Nephron (organoid): ENCODE data around the gene CHAT.

Experiments used
- H3K27ac Mint-ChIP-seq, 3 experiments: 2 replicates each; pipeline ENCODE4 v1.8.0; 2020; ENCODE audit warnings: mixed read lengths in 3 of 3, mild to moderate bottlenecking in 2 of 3, moderate library complexity in 1 of 3
- H3K27me3 Mint-ChIP-seq: 2 replicates; pipeline ENCODE4 v1.8.0; 2021; ENCODE audit warnings: low read depth, mild to moderate bottlenecking, moderate library complexity, mixed read lengths
- H3K36me3 Mint-ChIP-seq: 2 replicates; pipeline ENCODE4 v1.8.0; 2020; ENCODE audit warnings: low read depth, mixed read lengths
- H3K4me1 Mint-ChIP-seq: 2 replicates; pipeline ENCODE4 v1.8.0; 2020; ENCODE audit warnings: mixed read lengths
- H3K4me3 Mint-ChIP-seq, 3 experiments: 2 replicates each; pipeline ENCODE4 v1.8.0; 2020; ENCODE audit warnings: mild to moderate bottlenecking in 3 of 3, mixed read lengths in 3 of 3, moderate library complexity in 2 of 3
- H3K9me3 Mint-ChIP-seq: 2 replicates; pipeline ENCODE4 v1.8.0; 2020; ENCODE audit warnings: mixed read lengths
- TF ChIP-seq, protein P1 (sequence below), 3 experiments: fragments of 200-600 bp; sonication (generic); IDR thresholded peaks; one replicate each; pipeline ENCODE4 v1.5.0; 2021; ENCODE audit warnings: antibody characterized with exemption in 3 of 3; ENCODE audit not compliant: unreplicated experiment in 3 of 3

CHAT gene

DNA sequence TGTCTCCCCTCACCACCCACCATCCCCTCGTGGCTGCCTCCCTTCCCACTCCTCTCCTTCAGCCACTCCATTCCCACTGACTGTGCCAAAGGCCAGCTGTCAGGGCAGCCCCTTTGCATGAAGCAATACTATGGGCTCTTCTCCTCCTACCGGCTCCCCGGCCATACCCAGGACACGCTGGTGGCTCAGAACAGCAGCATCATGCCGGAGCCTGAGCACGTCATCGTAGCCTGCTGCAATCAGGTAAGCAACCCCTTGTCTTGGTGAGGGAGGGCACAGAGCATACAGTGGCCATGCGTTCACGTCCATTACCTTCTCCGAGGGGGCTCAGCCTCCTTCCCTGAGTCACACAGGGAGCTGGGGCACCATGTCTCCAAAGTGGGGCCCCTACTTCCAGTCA, 11.6 kb downstream of the CHAT start:
- TF ChIP-seq, protein P1, sequence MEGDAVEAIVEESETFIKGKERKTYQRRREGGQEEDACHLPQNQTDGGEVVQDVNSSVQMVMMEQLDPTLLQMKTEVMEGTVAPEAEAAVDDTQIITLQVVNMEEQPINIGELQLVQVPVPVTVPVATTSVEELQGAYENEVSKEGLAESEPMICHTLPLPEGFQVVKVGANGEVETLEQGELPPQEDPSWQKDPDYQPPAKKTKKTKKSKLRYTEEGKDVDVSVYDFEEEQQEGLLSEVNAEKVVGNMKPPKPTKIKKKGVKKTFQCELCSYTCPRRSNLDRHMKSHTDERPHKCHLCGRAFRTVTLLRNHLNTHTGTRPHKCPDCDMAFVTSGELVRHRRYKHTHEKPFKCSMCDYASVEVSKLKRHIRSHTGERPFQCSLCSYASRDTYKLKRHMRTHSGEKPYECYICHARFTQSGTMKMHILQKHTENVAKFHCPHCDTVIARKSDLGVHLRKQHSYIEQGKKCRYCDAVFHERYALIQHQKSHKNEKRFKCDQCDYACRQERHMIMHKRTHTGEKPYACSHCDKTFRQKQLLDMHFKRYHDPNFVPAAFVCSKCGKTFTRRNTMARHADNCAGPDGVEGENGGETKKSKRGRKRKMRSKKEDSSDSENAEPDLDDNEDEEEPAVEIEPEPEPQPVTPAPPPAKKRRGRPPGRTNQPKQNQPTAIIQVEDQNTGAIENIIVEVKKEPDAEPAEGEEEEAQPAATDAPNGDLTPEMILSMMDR (IDR thresholded peaks at IDR 0.05; ENCODE audit: unreplicated experiment in 3 of 3) = no peak
- peaks cover 37% of the 10 kb centered on the region for H3K27me3 Mint-ChIP-seq
- H3K36me3 Mint-ChIP-seq = no peaks in the 10 kb centered on the region
- no peaks in the 10 kb centered on the region for H3K9me3 Mint-ChIP-seq
- no peak overlapping the region for H3K4me3 Mint-ChIP-seq
- no peaks in the 10 kb centered on the region for H3K4me1 Mint-ChIP-seq
- H3K27ac Mint-ChIP-seq = no peak overlapping the region

DNA sequence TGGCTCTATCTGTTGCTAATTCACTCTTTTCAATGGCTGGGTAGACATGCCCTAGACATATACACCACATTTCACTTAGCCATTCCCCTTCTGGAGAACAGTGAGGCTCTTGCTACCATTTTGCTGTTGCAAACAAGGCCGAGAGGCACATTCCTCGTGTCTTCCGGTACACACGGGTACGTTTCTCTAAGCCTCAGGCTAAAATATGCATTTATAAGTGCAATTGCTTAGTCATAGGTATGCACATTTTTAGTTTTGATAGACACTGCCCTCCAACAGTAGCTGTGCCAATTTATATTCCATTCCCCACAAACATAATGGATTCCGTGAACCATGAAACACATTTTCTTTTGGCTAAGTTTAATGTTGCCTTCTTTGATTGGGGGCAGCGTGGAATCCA, 13.2 kb downstream of the CHAT start:
- TF ChIP-seq, protein P1 (IDR thresholded peaks at IDR 0.05; ENCODE audit: unreplicated experiment in 3 of 3) = no peak
- H3K36me3 Mint-ChIP-seq = no peaks in the 10 kb centered on the region
- no peaks in the 10 kb centered on the region for H3K4me1 Mint-ChIP-seq
- no peak overlapping the region for H3K4me3 Mint-ChIP-seq
- H3K9me3 Mint-ChIP-seq = no peaks in the 10 kb centered on the region
- H3K27ac Mint-ChIP-seq = no peak overlapping the region
- peaks cover 22% of the 10 kb centered on the region for H3K27me3 Mint-ChIP-seq

DNA sequence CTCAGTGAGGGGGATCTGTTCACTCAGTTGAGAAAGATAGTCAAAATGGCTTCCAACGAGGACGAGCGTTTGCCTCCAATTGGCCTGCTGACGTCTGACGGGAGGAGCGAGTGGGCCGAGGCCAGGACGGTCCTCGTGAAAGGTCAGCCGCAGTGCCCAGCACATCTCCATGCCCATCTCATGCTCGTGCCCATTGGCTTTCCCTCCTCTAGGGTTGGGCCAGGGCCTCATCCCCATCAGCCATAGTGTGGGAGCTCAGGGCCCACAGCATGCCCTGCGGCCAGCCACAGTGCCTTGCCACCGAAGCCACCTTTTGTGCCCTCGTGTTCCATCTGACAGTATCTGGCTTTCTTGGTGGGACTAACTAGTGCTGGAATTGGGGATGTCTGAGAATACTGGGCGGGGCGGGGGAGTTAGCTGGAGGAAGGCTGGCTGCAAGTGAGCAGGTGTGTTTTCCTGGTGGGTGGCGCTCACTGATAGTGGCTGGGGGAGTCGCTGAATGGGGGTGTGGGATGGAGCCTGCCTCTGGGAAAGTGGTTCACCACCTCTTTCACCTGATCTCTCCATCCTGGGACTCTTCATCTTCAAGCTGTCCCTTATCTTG, 13.9 kb downstream of the CHAT start:
- Mint-ChIP-seq H3K4me3 (no peak overlapping the region), H3K4me1 (no peaks in the 10 kb centered on the region)

DNA sequence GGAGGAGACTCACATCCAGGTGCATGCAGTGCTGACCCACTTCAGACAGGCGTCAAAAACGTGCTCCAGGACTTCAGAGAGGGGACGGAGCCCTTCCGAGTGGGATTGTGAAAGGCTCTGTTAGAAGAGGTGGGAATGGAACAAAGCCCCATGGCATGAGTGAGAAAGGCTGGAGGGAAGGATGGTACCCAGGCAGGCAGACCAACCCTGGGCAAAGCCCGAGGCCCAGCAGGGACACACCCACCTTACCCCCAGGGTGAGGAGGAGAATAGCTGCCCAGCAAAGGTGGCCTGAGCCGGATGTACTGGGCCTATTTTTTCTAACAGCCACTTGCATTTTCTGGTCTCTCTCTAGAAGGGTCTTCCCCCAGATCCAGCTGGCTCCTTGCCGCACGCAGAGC, 14.8 kb downstream of the CHAT start:
- TF ChIP-seq, protein P1 (IDR thresholded peaks at IDR 0.05; ENCODE audit: unreplicated experiment in 3 of 3) = no peak
- H3K36me3 Mint-ChIP-seq = no peaks in the 10 kb centered on the region

More for the DNA sequence above, 13.9 kb downstream of the CHAT start:
- no peaks in the 10 kb centered on the region for H3K36me3 Mint-ChIP-seq
- H3K9me3 Mint-ChIP-seq = no peaks in the 10 kb centered on the region
- no peak overlapping the region for H3K27ac Mint-ChIP-seq
- H3K27me3 Mint-ChIP-seq = peaks cover 15% of the 10 kb centered on the region
- TF ChIP-seq, protein P1 (IDR thresholded peaks at IDR 0.05; ENCODE audit: unreplicated experiment in 3 of 3) = no peak

DNA sequence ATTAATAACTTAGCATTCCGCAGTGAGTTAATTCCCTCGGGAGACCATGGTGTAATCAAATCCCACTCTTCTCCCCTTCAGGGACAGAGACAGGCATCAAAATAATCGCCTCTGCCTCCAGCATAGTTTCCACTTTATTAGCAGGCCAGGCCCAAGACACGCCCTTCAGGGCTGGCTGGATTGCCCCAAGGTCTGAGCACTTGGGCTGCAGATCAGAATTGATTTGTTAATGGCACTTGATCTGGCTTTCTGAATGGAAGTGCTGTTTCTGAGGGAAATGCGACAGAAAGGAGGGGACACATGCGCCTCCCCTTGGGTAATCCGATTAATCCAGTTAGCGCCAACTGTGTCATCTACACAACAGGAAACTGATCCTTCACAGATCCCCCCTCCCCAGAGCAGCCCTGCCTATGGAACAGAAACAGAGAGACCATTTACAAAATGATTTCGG, 15.6 kb downstream of the CHAT start:
- H3K27me3 Mint-ChIP-seq = peaks cover 12% of the 10 kb centered on the region
- no peak overlapping the region for H3K27ac Mint-ChIP-seq
- H3K36me3 Mint-ChIP-seq = no peaks in the 10 kb centered on the region
- no peaks in the 10 kb centered on the region for H3K4me1 Mint-ChIP-seq
- TF ChIP-seq, protein P1 (IDR thresholded peaks at IDR 0.05; ENCODE audit: unreplicated experiment in 3 of 3) = no peak
- H3K9me3 Mint-ChIP-seq = no peaks in the 10 kb centered on the region
- no peak overlapping the region for H3K4me3 Mint-ChIP-seq

More for the DNA sequence above, 14.8 kb downstream of the CHAT start:
- Mint-ChIP-seq H3K4me3 (no peak overlapping the region), H3K27ac (no peak overlapping the region), H3K9me3 (no peaks in the 10 kb centered on the region), H3K27me3 (peaks cover 15% of the 10 kb centered on the region), H3K4me1 (no peaks in the 10 kb centered on the region)

DNA sequence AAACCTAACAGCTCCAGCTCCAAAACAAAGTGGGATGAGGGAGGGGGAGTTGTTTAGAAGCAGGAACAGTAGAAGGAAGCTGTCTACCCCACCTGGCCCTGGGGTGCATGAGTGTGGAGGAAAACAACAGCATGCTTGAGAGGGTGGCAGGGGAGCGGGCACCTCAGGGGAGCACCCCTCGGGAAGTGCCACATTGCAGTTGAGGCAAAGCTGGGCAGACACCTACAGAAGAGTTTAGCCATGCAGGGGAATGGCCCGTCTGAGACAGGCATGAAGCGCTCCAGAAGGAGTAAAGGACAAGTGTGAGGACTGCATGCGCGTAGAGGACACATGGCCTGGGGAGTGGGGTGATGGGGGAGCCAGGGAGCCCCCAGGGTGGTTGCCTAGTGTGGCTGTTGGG, 18.1 kb downstream of the CHAT start:
- Mint-ChIP-seq H3K27me3 (peaks cover 25% of the 10 kb centered on the region), H3K4me3 (no peak overlapping the region), H3K27ac (no peak overlapping the region), H3K36me3 (no peaks in the 10 kb centered on the region), H3K4me1 (no peaks in the 10 kb centered on the region), H3K9me3 (no peaks in the 10 kb centered on the region)
- TF ChIP-seq, protein P1 (IDR thresholded peaks at IDR 0.05; ENCODE audit: unreplicated experiment in 3 of 3) = no peak
